ENCODE results near the gene GFOD1. TPM values are rescaled to one million over a fixed set of nuclear protein-coding genes. Genes with fewer than 3 reads are reported as not detected.

GFOD1 gene
- total RNA-seq, 2 donors from 2014 or later = 10.0 to 12.2 TPM

DNA sequence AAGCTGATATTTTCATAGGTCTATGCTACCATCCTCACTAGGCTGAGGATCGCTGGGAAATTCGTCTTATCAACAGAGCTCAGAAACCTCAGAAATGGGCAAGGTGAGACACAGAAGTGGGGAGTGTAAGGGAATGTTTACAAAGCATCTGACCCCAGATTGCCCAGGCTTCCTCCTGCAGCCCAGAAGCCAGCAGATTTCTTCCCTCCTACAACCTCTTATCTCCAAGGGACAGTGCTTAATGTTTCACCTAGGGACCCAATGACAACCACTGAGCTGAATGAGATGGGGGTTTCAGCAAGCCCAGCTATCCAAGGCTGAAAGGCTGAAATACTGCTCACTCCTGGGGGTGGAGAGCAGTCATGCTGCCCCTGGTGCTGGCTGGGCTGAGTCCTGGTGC, 106.6 kb downstream of the GFOD1 start:
- Histone ChIP-seq H3K36me3 (no peaks in the 10 kb centered on the region), H3K27me3 (replicated peaks; ENCODE audit: insufficient read depth) (no peaks in the 10 kb centered on the region), H3K9me3 (no peaks in the 10 kb centered on the region), H3K4me3 (no peak overlapping the region), H3K4me1 (replicated peaks) (peaks cover 3% of the 10 kb centered on the region), H3K27ac (no peak overlapping the region)
- WGBS = 87% methylated on average over 2 of the region's 2 CpGs
- no peak for TF ChIP-seq CTCF (IDR thresholded peaks at IDR 0.05)
- TF ChIP-seq POLR2A (IDR thresholded peaks at IDR 0.05) = no peak
- TF ChIP-seq POLR2AphosphoS5 (IDR thresholded peaks at IDR 0.05) = no peak
- no peak for DNase-seq (ENCODE audit: low spot score)
- intact Hi-C loops (cut with DNase I) = no loop called here

DNA sequence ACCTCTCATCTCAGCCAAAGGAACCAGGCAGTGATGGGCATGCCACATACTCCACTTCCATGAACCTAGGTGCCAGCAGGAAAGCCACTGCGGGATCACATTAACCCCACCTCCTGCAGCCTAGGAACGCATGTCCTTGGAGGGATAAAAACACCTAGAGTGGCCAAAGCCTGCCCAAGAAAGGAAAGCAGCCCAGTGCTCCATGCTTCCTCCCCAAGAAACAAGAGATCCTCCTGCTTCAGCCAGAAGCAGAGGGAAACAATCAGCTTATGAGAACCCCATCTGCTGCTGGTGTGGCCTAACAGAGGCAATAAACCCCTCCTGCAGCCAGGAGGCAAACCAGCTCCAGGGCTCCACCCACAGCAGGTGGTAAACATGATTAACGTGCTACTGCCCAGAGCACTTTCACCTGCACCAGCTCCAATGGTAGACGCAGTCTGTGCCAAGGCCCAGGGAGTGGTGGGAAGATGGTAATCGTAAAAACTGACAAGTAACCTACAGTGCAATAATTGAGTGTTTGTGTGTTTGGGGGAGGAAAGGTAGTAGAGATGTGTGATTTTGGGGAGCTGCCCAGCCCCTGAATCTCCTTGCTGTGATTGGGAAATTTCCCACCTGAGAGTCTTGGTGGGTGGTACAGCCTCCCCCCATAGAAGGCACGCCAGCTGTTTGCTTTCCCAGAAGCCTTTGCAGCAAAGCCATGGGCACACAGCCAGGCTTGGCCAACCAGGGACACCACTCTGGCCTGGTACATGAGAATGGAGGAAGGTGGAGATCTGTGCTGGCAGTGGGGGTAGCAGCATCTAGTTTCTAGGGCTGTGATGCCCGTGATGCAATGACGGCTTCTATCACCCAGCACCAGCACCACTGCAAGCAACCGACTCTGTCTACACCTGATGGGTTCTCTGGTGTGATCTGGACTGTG, 108.5 kb downstream of the GFOD1 start:
- intact Hi-C loops (cut with DNase I) = no loop called here
- no peak overlapping the region for H3K4me3 ChIP-seq
- H3K9me3 ChIP-seq = no peaks in the 10 kb centered on the region
- H3K27ac ChIP-seq = no peak overlapping the region
- TF ChIP-seq POLR2AphosphoS5 (IDR thresholded peaks at IDR 0.05) (no peak), POLR2A (IDR thresholded peaks at IDR 0.05) (no peak), CTCF (IDR thresholded peaks at IDR 0.05) (peak in 3 of 4 experiments; percentile 22 to 53 (median 41))
- peak; percentile 53 for DNase-seq (ENCODE audit: low spot score)
- no peaks in the 10 kb centered on the region for H3K27me3 ChIP-seq (replicated peaks; ENCODE audit: insufficient read depth)
- H3K4me1 ChIP-seq (replicated peaks) = peaks cover 3% of the 10 kb centered on the region
- 44% methylated on average over 9 of the region's 9 CpGs for WGBS
- no peaks in the 10 kb centered on the region for H3K36me3 ChIP-seq

DNA sequence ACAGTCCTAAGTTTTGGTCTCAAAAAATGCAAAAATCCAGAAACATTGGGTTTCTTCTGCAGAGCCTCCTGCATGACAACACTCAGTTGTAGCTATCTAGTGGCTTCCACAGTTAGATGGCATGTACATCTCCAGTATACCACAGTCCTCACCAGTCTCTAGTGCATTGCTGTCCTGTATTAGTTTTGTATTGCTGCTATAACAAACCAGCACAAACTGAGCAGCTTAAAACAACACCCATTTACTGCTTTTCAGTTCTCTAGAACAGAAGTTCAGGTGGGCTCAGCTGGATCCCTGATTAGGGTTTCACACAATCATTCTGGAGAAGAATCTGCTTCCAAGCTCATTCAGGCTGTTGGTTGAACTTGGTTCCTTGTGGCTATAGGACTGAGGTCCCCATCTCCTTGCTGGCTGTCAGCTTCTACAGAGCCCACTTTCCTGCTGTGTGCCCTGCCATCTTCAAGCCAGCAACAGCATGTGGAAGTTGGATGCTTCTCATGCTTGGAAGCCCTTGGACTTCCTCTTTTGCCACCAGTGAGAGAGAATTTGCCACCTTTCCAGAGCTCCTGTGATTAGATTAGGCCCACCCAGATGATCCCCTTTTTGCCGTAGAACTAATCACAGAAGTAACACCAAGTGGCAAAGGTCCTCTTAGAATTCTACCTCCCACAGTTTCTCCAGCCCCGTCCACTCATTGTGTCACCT, 110.2 kb downstream of the GFOD1 start:
- 98% methylated on average over 2 of the region's 2 CpGs for WGBS
- intact Hi-C loops (cut with DNase I) = no loop called here

DNA sequence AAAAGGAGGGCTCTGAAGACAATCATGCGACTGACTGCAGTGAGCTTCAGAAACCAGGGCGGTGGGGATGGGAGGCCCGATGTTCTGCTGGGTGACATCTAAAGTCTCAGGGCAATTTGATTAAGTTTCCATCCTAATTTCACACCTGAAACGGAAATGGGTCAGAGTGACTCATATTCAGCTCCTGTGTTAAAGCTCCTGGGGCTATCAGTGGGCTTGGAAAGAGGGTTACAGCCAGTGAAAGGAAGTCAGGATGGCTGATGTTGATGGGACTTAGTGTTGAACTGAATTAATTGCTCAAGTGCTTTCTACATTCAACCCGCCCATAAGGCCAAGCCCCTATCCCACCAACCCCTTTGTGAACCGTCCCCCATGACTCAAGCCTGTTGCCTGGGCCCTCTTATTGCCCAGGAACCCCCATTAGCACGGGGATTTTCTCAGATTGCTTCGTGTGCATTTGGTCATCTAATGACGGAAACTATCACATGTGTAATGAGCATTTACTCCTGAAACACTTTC, 112.0 kb downstream of the GFOD1 start:
- intact Hi-C loops (cut with DNase I) = no loop called here
- Histone ChIP-seq H3K4me1 (replicated peaks) (no peaks in the 10 kb centered on the region), H3K9me3 (no peaks in the 10 kb centered on the region), H3K36me3 (no peaks in the 10 kb centered on the region), H3K27me3 (replicated peaks; ENCODE audit: insufficient read depth) (no peaks in the 10 kb centered on the region), H3K27ac (no peak overlapping the region), H3K4me3 (no peak overlapping the region)
- 96% methylated on average over 9 of the region's 9 CpGs for WGBS
- TF ChIP-seq POLR2AphosphoS5 (IDR thresholded peaks at IDR 0.05) (no peak), CTCF (IDR thresholded peaks at IDR 0.05) (no peak), POLR2A (IDR thresholded peaks at IDR 0.05) (no peak)
- DNase-seq (ENCODE audit: low spot score) = no peak

More for the DNA sequence above, 110.2 kb downstream of the GFOD1 start:
- Histone ChIP-seq H3K9me3 (no peaks in the 10 kb centered on the region), H3K36me3 (no peaks in the 10 kb centered on the region), H3K27ac (no peak overlapping the region), H3K4me3 (no peak overlapping the region), H3K4me1 (replicated peaks) (no peaks in the 10 kb centered on the region), H3K27me3 (replicated peaks; ENCODE audit: insufficient read depth) (no peaks in the 10 kb centered on the region)
- DNase-seq (ENCODE audit: low spot score) = no peak
- no peak for TF ChIP-seq POLR2AphosphoS5 (IDR thresholded peaks at IDR 0.05)
- TF ChIP-seq CTCF (IDR thresholded peaks at IDR 0.05) = no peak
- TF ChIP-seq POLR2A (IDR thresholded peaks at IDR 0.05) = no peak
